ENCODE results near the gene EDN1.

GRCh38 chr6:12266571-12266970, 23.6 kb upstream of the EDN1 start:
- TF ChIP-seq CTCF (IDR thresholded peaks at IDR 0.05) (no peak), POLR2AphosphoS5 (IDR thresholded peaks at IDR 0.05) (no peak), POLR2A (IDR thresholded peaks at IDR 0.05) (no peak)
